ENCODE results near the gene POLE4. TPM values are rescaled to one million over a fixed set of nuclear protein-coding genes. Genes with fewer than 3 reads are reported as not detected.

The POLE4 gene
- total and polyA plus RNA-seq, 11 donors, result 12.9 to 73.3 (median 38.0) TPM

DNA sequence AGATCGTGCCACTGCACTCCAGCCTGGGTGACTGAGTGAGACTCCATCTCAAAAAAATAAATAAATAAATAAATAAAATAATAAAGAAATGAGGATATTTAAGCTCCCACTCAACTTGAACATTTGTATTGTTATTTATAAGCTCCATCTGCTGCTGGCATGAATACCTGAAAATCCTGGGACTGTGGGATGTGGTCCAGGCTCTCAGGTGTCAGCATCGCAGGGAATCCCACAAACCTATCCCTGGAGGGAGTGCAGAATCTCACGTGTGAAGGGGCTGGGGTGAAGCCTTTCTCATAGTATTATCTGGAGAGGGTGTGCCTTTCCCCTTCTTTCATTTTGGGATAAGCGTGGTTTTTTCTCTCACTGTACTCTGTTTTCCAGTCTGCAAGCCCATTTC is 47.4 kb upstream of the POLE4 start:
- DNase-seq, result no peak
- Histone ChIP-seq H3K4me1 (peaks cover 0 to 4% (median 0%) of the 10 kb centered on the region in 12 donors), H3K27me3 (peaks cover 0 to 63% (median 21%) of the 10 kb centered on the region in 9 donors), H3K4me3 (no peak overlapping the region), H3K27ac (no peak overlapping the region), H3K9me3 (no peaks in the 10 kb centered on the region), H3K36me3 (no peaks in the 10 kb centered on the region)
- no peak for ATAC-seq
- WGBS, 4 donors, result 59 to 75% (median 64%) methylated on average over 4 of the region's 4 CpGs
- TF ChIP-seq, protein P1, sequence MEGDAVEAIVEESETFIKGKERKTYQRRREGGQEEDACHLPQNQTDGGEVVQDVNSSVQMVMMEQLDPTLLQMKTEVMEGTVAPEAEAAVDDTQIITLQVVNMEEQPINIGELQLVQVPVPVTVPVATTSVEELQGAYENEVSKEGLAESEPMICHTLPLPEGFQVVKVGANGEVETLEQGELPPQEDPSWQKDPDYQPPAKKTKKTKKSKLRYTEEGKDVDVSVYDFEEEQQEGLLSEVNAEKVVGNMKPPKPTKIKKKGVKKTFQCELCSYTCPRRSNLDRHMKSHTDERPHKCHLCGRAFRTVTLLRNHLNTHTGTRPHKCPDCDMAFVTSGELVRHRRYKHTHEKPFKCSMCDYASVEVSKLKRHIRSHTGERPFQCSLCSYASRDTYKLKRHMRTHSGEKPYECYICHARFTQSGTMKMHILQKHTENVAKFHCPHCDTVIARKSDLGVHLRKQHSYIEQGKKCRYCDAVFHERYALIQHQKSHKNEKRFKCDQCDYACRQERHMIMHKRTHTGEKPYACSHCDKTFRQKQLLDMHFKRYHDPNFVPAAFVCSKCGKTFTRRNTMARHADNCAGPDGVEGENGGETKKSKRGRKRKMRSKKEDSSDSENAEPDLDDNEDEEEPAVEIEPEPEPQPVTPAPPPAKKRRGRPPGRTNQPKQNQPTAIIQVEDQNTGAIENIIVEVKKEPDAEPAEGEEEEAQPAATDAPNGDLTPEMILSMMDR (IDR thresholded peaks at IDR 0.05), result no peak
- no peak for TF ChIP-seq POLR2A (IDR thresholded peaks at IDR 0.05)
- intact Hi-C loops (cut with DNase I), result loop anchor here in 1 of 10 donors (10.0 kb wide), 1 partner anchor 714 kb away; no protein-coding TSS in a partner anchor

DNA sequence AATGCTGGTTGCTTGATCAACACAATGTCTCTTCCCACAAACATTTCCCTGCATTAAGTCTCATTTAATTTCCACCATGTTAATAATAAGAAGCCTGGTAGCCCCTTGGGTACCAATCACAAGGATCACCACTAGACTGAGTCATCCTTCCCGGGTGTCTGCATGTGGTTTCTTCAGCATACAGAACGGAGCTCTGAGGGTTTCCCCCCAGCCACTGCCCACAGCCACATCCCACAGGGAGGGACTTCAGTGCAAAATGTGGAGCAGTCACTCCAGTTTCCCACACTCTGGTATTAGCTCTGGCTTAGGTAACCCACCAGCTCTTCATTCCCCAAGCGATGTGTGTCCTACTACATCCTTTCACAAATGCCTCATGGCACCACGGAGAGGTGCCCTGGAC is 42.7 kb upstream of the POLE4 start:
- no peak for TF ChIP-seq POLR2A (IDR thresholded peaks at IDR 0.05)
- TF ChIP-seq, protein P1 (IDR thresholded peaks at IDR 0.05), result no peak
- intact Hi-C loops (cut with DNase I), result loop anchor here in 5 of 10 donors (5.0 to 10.0 kb wide), 4 partner anchors 487 to 709 kb away; no protein-coding TSS in a partner anchor
- Histone ChIP-seq H3K36me3 (no peaks in the 10 kb centered on the region), H3K9me3 (no peaks in the 10 kb centered on the region), H3K4me1 (peaks cover 0 to 6% (median 1%) of the 10 kb centered on the region in 12 donors), H3K27me3 (peaks cover 0 to 50% (median 4%) of the 10 kb centered on the region in 9 donors), H3K4me3 (no peak overlapping the region), H3K27ac (no peak overlapping the region)
- DNase-seq (no peak), ATAC-seq (no peak)
- 80 to 87% (median 85%) methylated on average over 4 of the region's 4 CpGs for WGBS, 4 donors

DNA sequence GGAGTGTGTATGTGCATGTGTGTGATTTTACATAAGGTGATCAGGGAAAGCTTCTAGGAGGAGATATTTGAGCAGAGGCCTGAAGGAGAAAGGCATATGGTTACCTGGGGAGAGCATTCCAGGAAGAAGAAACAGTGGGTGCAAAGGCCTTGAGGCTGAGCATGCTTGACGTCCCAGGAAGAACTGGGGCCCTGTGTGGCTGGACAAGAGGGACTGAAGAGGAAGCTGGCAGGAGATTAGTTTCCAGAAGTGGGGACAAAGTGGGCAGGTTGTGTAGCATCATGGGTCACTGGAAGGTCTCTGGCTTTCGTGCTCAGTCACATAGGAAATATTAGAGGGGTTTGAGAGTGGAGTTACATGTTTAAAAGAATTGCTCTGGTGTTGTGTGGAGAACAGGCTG is 42.0 kb upstream of the POLE4 start:
- no peak for ATAC-seq
- DNase-seq, result no peak
- 65 to 78% (median 69%) methylated on average over 2 of the region's 2 CpGs for WGBS, 4 donors
- Histone ChIP-seq H3K9me3 (no peaks in the 10 kb centered on the region), H3K27ac (no peak overlapping the region), H3K4me1 (peaks cover 0 to 6% (median 1%) of the 10 kb centered on the region in 12 donors), H3K4me3 (no peak overlapping the region), H3K27me3 (peaks cover 0 to 44% (median 0%) of the 10 kb centered on the region in 9 donors), H3K36me3 (no peaks in the 10 kb centered on the region)
- TF ChIP-seq, protein P1 (IDR thresholded peaks at IDR 0.05), result no peak
- TF ChIP-seq POLR2A (IDR thresholded peaks at IDR 0.05), result no peak
- intact Hi-C loops (cut with DNase I), result loop anchor here in 5 of 10 donors (5.0 to 10.0 kb wide), 4 partner anchors 486 to 708 kb away; no protein-coding TSS in a partner anchor

DNA sequence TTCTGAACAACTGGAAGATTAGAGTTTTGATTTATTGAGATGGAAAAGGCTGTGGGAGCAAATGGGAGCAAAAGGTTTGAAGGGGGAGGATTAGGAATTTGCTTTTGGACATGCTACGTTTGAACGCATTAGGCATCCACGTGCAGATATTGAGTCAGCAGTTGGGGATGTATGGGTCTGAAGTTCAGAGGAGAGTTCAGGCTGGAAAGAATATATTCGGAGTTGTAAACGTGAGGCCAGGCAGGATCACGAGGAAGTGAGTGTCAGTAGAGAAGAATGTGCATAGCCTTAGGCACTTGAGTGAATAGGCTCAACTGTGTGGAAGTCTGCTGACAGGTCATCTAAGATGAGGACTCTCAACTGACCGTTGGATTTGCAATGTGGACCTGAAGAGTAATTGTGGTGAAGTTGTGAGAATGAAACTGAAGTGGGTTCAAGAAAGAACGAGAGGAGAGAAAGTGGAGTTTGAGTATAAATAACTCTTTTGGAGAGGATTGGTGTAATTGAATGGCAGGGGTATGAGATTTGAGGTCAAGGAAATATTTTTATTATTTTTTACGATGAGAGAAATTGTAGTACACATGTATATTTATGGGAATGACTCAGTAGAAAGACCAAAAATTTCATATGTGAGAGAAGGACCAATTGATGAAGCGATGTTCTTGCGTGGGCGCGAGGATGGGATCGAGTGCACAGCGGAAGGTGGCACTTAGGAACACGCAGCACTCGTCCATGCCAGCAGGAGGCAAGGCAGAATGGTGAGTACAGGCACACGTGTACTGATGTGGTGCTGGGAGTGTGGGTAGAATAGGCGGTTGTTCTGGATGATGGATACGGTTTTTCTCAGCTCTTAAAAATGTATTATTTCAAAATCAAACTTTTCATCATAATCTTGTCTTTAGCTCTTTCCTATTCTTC is 40.5 kb upstream of the POLE4 start:
- H3K9me3 ChIP-seq, result no peaks in the 10 kb centered on the region
- H3K27me3 ChIP-seq, result peaks cover 0 to 32% (median 0%) of the 10 kb centered on the region in 9 donors
- intact Hi-C loops (cut with DNase I), result loop anchor here in 9 of 10 donors (2.0 to 10.0 kb wide), 8 partner anchors 151 to 707 kb away; no protein-coding TSS in a partner anchor
- H3K36me3 ChIP-seq, result no peaks in the 10 kb centered on the region
- TF ChIP-seq, protein P1 (IDR thresholded peaks at IDR 0.05), result no peak
- TF ChIP-seq POLR2A (IDR thresholded peaks at IDR 0.05), result no peak
- no peak for DNase-seq
- peaks cover 0 to 12% (median 1%) of the 10 kb centered on the region in 12 donors for H3K4me1 ChIP-seq
- WGBS, 4 donors, result 75 to 80% (median 79%) methylated on average over 20 of the region's 20 CpGs
- ATAC-seq, result no peak
- no peak overlapping the region for H3K27ac ChIP-seq
- no peak overlapping the region for H3K4me3 ChIP-seq

All from heart left ventricle (tissue), 16 donors.